Ovary (tissue), 9 donors: ENCODE measurements around the gene MYOM3. TPM values are rescaled to one million over a fixed set of nuclear protein-coding genes. Genes with fewer than 3 reads are reported as not detected.

ENCODE experiments used
- DNase-seq, 5 donors: peaks; one replicate each; pipeline ENCODE4 v3.0.0-alpha.2; 2019 to 2020
- H3K27ac ChIP-seq, 2 donors: fragments of 200-600 bp; one replicate each; pipeline versions ENCODE4 v1.5.1 to v1.8.0; 2019 to 2022
- H3K27me3 ChIP-seq: fragments of 200-600 bp; one replicate; pipeline ENCODE4 v1.8.0; 2022
- H3K36me3 ChIP-seq: fragments of 200-600 bp; sonication (generic); one replicate; pipeline ENCODE4 v1.5.1; 2019
- H3K4me1 ChIP-seq: one replicate; pipeline ENCODE4 v1.8.1; 2013; ENCODE audit warnings: mild to moderate bottlenecking, moderate library complexity; ENCODE audit not compliant: insufficient read depth
- H3K4me3 ChIP-seq: fragments of 200-600 bp; sonication (generic); one replicate; pipeline ENCODE4 v1.5.1; 2017
- H3K9me3 ChIP-seq, 2 donors: fragments of 200-600 bp in 1 of 2; sonication (generic) in 1 of 2; one replicate each; pipeline versions ENCODE4 v1.5.1 to v1.8.1; 2013 to 2019; ENCODE audit warnings: mild to moderate bottlenecking in 1 of 2, moderate library complexity in 1 of 2
- EP300 ChIP-seq: sonication (generic); formaldehyde crosslinking; IDR thresholded peaks from one replicate; pipeline ENCODE4 v1.6.1; 2017; ENCODE audit warnings: antibody characterized with exemption
- POLR2A ChIP-seq: fragments of 450-650 bp; IDR thresholded peaks from one replicate; pipeline ENCODE4 v1.6.1; 2017; ENCODE audit warnings: antibody characterized with exemption, mild to moderate bottlenecking, moderate library complexity
- WGBS, 3 donors: extraction: QIAGEN DNeasy Blood & Tissue Kit in 1 of 3; methylation state at CpG; one replicate each; pipeline versions ENCODE4 v1.1.5 to v1.1.7; 2013 to 2017; 5-methylcytosine and 5-hydroxymethylcytosine counted together
- intact Hi-C, 4 donors: fragments of 100-400 bp; cut with DNase I; formaldehyde crosslinking; loops; one replicate each; pipeline versions ENCODE4 v1.11.0 to v1.15.1; 2022 to 2023
- polyA plus RNA-seq, 2 donors: library from polyadenylated mRNA; stranded (reverse); fragments of 200-250 nt in 1 of 2; fragments of 350-450 nt in 1 of 2; fragmentation: Illumina TruSeq in 1 of 2; extraction: RNeasy Lipid Tissue Mini Kit (QIAGEN cat#74804) in 1 of 2; gene quantifications; one replicate each; pipeline ENCODE4 v1.2.3, GENCODE V29; 2013 to 2014
- total RNA-seq, 7 donors: library from RNA; depleted of rRNA in 2 of 7; stranded (reverse); fragments of >200 nt in 2 of 7; fragmentation: NEBNext Ultra II Directional in 3 of 7; extraction: Animal tissue kit (Norgen Biotek cat#: 25700) in 3 of 7; gene quantifications; one replicate each; pipeline versions ENCODE4 v1.1.0 to v1.2.4, GENCODE V29; 2016 to 2023
- TF ChIP-seq, protein P1 (sequence below), 3 donors: fragments of 450-650 bp in 2 of 3; fragments of 200-600 bp in 1 of 3; IDR thresholded peaks; one replicate each; pipeline versions ENCODE4 v1.5.1 to v1.8.0; 2016 to 2022; ENCODE audit warnings: antibody characterized with exemption in 3 of 3, mild to moderate bottlenecking in 1 of 3
- donor health status: DM: no; HTN: no; CAD: no; lungs with moderate emphysema.
- donor health status: DM: no; HTN: no; CAD: no.
- donor health status: Bipolar disorder and iron deficiency.
- donor health status: DM: yes; HTN: yes; CAD: no.
- donor health status: DM: no; HTN: no; CAD: no.
- donor health status: DM: yes; HTN: yes; CAD: no.

The MYOM3 gene
- total and polyA plus RNA-seq, 9 donors: 0.08 to 1.2 (median 0.27) TPM

DNA sequence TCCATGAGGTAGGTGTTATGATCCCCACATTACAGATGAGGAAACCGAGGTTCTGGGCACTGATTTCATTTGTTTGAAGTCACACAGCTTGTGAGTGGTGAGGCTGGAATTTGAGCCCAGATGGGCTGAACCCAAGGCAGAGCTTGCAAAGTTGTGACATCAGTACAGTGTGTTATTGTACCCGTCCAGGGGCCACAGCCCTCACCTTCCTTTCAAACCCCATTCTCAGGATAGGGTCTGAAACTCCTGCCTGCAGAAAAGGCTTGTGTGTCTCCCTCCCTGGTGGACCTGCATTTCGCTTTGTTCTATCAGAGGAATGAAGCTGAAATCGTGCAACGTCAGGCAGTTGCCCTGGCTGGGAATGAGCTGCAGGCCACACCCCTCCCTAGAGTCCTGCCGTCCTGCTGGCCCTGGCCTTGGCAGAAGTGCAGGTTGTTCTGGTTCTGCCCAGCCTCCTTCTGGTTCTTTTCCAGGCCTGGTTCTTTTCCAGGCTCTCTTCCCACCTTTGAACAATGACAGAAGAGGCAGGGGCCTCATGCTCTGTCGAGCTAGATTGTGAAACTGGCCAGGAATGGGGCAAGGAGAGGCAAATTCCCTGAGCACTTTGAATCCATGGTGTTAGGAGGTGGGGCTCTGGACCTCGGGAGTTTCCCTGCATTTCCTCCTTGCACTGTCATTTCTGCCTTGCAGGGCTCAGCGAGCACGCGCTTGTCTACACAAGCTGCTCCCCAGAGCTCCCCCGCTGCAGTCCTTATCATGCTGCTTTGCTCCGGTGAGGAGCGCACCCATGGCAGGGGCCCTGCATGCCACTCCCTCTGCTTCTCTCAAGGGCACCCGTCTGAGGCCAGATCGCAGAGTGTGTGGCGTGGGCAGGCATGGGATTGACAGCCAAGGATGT lies 8.2 kb upstream of the MYOM3 start:
- intact Hi-C loops: loop anchor here in 1 of 4 donors (10.0 kb wide), 1 partner anchor 245 kb away; no protein-coding TSS in a partner anchor
- WGBS, 3 donors: 36 to 41% (median 40%) methylated on average over 17 of the region's 17 CpGs
- no peak overlapping the region for H3K27ac ChIP-seq

DNA sequence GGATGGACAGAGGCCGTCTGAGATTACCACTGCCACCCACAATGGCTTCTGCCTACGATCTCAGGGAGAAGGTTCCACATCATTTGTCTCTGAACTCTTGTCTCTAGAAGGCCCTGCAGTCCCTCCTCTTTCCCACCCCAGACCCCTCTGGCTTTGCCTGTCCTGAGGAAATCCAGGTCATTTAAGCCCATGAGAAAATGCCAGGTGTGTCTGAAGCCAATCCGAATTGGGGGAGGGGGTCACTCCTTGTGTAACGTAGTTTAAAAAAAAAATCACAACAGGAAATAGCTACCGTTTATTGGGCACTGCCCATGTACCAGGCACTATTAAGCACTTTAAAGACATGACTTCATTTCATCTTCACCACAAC lies 7.5 kb upstream of the MYOM3 start:
- H3K27ac ChIP-seq: no peak overlapping the region

More for the DNA sequence above, 8.2 kb upstream of the MYOM3 start:
- Histone ChIP-seq H3K4me3 (no peak overlapping the region), H3K27me3 (no peaks in the 10 kb centered on the region), H3K9me3 (no peaks in the 10 kb centered on the region), H3K4me1 (no peaks in the 10 kb centered on the region), H3K36me3 (no peaks in the 10 kb centered on the region)
- no peak for DNase-seq
- TF ChIP-seq EP300 (no peak), POLR2A (no peak)
- TF ChIP-seq, protein P1, sequence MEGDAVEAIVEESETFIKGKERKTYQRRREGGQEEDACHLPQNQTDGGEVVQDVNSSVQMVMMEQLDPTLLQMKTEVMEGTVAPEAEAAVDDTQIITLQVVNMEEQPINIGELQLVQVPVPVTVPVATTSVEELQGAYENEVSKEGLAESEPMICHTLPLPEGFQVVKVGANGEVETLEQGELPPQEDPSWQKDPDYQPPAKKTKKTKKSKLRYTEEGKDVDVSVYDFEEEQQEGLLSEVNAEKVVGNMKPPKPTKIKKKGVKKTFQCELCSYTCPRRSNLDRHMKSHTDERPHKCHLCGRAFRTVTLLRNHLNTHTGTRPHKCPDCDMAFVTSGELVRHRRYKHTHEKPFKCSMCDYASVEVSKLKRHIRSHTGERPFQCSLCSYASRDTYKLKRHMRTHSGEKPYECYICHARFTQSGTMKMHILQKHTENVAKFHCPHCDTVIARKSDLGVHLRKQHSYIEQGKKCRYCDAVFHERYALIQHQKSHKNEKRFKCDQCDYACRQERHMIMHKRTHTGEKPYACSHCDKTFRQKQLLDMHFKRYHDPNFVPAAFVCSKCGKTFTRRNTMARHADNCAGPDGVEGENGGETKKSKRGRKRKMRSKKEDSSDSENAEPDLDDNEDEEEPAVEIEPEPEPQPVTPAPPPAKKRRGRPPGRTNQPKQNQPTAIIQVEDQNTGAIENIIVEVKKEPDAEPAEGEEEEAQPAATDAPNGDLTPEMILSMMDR (IDR thresholded peaks at IDR 0.05): no peak

DNA sequence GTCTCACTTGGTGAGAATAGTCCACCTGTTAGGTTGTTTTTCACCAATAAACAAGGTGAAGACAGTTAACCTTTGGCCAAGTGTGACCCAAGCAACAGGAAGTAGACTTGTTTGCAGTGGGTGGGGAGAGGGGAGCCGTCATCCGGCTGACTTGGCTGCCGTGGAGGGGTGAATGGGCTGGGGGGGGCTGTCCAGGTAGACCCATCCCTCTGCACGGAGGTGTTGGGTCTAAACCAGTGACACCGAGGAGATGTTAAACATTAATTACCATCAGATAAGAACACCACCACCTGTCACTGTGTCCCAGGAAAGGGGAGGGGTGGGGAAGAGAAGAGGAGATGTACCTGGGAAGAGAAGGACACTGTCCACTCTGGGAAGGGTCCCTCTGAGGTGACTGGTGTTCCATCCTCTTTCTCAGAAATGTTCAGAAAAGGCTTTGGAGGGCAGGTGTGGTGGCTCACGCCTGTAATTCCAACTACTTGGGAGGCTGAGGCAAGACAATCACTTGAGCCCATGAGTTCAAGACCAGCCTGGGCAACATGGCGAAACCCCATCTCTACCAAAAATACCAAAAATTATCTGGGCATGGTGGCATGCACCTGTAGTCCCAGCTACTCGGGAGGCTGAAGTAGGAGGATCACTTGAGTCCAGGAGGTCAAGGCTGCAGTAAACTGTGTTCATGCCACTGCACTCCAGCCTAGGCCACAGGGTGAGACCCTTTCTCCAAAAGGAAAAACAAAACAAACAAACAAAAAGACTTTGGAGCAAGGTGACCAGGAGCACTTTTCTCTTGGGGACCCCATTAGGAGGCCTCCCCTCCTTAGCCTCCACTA lies 6.7 kb upstream of the MYOM3 start:
- no peaks in the 10 kb centered on the region for H3K4me1 ChIP-seq
- 65 to 73% (median 68%) methylated on average over 8 of the region's 8 CpGs for WGBS, 3 donors
- TF ChIP-seq EP300 (no peak), POLR2A (no peak)
- TF ChIP-seq, protein P1 (IDR thresholded peaks at IDR 0.05): no peak
- DNase-seq: no peak
- H3K4me3 ChIP-seq: no peak overlapping the region
- no peaks in the 10 kb centered on the region for H3K9me3 ChIP-seq
- H3K27ac ChIP-seq: no peak overlapping the region
- intact Hi-C loops: loop anchor here in 1 of 4 donors (10.0 kb wide), 1 partner anchor 244 kb away; no protein-coding TSS in a partner anchor
- no peaks in the 10 kb centered on the region for H3K27me3 ChIP-seq
- no peaks in the 10 kb centered on the region for H3K36me3 ChIP-seq

More for the DNA sequence above, 7.5 kb upstream of the MYOM3 start:
- no peaks in the 10 kb centered on the region for H3K36me3 ChIP-seq
- TF ChIP-seq POLR2A (no peak), EP300 (no peak)
- TF ChIP-seq, protein P1 (IDR thresholded peaks at IDR 0.05): no peak
- intact Hi-C loops: loop anchor here in 1 of 4 donors (10.0 kb wide), 1 partner anchor 245 kb away; no protein-coding TSS in a partner anchor
- no peaks in the 10 kb centered on the region for H3K27me3 ChIP-seq
- no peak overlapping the region for H3K4me3 ChIP-seq
- H3K4me1 ChIP-seq: no peaks in the 10 kb centered on the region
- no peak for DNase-seq
- H3K9me3 ChIP-seq: no peaks in the 10 kb centered on the region
- WGBS, 3 donors: 63 to 82% (median 68%) methylated on average over 5 of the region's 5 CpGs

DNA sequence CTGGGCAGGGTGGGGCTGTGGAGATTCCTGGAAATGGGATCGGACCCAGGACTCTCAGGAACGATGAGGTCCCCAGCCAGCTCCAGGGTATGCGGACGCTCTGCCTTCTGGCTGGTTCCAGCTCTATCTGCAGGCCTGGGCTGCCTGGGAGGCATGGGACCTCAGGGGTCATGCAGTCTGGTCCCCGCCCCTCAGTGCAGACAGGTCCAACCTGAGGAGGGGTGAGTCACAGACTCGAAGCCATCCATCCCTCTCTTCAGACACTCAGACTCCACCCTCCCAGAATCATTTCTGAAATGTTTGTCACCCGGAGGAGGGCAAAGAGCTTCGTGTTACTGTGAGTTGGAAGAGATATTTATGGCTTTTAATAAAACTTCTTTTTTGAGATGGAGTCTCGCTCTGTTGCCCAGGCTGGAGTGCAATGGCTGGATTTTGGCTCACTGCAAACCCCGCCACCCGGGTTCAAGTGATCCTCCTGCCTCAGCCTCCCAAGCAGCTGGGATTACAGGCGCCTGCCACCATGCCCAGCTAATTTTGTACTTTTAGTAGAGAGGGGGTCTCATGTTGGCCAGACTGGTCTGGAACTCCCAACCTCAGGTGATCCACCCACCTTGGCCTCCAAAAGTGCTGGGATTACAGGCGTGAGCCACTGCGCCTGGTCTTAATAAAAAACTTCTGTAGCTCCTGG lies 5.9 kb upstream of the MYOM3 start:
- no peak for DNase-seq
- TF ChIP-seq EP300 (no peak), POLR2A (no peak)
- TF ChIP-seq, protein P1 (IDR thresholded peaks at IDR 0.05): no peak
- Histone ChIP-seq H3K27ac (no peak overlapping the region), H3K9me3 (no peaks in the 10 kb centered on the region), H3K36me3 (no peaks in the 10 kb centered on the region), H3K4me3 (no peak overlapping the region), H3K27me3 (no peaks in the 10 kb centered on the region), H3K4me1 (no peaks in the 10 kb centered on the region)
- intact Hi-C loops: loop anchor here in 1 of 4 donors (10.0 kb wide), 1 partner anchor 243 kb away; no protein-coding TSS in a partner anchor
- WGBS, 3 donors: 74 to 80% (median 77%) methylated on average over 14 of the region's 14 CpGs
